GM23248 (cell line): ENCODE data around the gene LRRC38.

ENCODE experiments used
- EZH2 ChIP-seq: fragments of 200-600 bp; sonication (generic); IDR thresholded peaks from 2 replicates; pipeline ENCODE4 v1.6.1; 2018; ENCODE audit warnings: antibody characterized with exemption, mild to moderate bottlenecking; ENCODE audit not compliant: insufficient read depth, poor library complexity, severe bottlenecking
- EZH2phosphoT487 ChIP-seq: fragments of 200-600 bp; sonication (generic); IDR thresholded peaks from 2 replicates; pipeline ENCODE4 v1.6.1; 2018; ENCODE audit warnings: antibody characterized with exemption, moderate library complexity, mild to moderate bottlenecking, low read depth; ENCODE audit not compliant: insufficient read depth

GRCh38 chr1:13494712-13495111 is 19.1 kb downstream of the LRRC38 start:
- TF ChIP-seq EZH2, result no peak
- no peak for TF ChIP-seq EZH2phosphoT487
